Measurements from ENCODE around the gene SUGCT.
A peak's percentile ranks its signal among the peaks of the same experiment; 100 is the strongest.
"Not testable (repeated sequence)": the region's sequence is repeated elsewhere in the genome, so short reads cannot be mapped to it uniquely, and the experiment has no call there.

SUGCT gene

DNA sequence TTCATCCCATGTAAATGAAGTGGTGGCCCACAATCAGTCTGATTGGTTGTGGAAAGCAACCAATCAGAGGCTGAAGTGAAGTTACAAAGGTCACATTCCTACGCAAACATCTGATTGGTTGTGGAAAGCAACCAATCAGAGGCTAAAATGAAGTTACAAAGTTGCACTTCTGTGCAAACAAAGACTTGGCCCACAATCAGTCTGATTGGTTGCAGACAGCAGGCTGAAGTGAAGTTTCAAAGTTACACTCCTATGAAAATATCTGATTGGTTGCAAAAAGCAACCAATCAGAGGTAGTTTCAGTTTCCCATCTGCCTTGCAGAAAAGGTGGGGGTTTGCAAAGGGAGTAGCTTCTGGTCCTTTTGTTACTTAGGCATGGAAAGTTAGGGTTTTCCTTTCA, 492.6 kb downstream of the SUGCT start:
- not testable (repeated sequence) for DNase-seq (ENCODE audit: low spot score)

DNA sequence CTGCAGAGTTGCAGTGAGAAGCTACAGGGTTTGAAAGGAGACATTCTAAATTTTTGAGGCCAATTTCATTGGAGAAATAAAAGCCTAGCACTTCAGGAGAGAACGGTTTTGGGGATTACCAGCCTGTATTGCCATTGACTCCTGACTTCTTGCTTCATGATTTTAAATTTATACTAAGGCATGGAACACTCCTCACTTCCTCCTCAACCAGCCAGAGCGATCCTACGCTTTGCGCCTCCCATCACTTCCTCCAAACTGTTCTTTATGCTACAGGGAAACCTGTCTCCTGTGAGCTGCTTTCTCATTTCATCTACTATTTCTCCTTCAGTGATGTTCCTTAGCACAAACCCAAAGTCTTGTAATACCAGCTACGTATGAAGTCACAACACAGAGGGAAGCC, 495.1 kb downstream of the SUGCT start:
- no peak for DNase-seq (ENCODE audit: low spot score)

DNA sequence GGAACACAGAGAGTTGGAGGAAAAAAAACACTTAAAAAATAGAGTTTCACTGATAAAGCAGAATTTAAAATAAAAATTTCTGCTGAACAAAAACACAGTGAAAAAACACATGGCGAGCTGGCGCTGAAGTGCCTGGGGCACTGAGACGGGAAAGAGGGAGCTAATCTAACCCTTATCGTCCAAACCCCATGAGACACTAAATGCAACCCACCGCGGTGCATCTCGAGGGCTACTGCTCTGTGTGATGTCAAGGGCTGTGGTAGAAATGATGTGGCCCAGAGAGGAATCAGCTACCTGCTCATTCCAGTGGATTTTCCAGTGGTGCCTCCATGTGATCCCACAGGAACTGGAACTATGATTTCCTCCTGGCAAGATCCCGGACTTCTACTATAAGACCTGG, 499.3 kb downstream of the SUGCT start:
- no peak for DNase-seq (ENCODE audit: low spot score)

DNA sequence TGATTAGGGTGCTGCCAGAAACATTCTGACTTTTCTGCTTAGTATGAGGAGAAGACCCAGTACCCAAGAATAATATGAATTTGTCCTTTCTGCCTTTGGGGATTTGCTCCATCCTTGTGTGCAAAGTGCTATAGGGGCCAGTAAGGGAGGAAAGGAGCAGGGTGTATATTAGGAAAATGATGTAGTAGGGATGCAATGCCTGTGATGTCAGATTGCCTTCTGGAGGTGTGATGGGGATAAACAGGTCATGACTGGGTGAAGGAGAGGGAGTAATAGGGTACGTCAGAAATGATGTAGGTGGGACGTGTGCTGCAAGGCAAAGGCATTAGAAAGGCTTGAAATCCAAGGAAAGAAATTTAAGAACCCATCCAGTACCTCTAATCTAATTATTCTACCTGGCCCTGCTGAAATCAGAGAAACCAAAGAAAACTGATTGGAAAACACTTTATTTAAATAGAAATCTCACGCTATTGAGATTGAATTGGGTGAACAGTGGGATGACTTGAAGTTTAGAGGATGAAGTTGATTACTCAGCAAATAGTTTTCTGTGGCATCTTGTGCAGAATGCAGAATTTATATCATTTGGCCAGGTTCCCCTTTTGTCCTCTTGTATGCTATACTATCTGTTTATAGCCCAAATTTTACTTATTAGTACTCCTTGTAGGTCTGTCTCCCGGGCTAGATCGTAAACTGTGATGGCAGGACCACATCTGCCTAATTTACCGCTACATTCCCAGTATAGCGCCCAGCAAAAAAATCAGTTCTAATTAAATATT, 503.9 kb downstream of the SUGCT start:
- DNase-seq (ENCODE audit: low spot score), result no peak

DNA sequence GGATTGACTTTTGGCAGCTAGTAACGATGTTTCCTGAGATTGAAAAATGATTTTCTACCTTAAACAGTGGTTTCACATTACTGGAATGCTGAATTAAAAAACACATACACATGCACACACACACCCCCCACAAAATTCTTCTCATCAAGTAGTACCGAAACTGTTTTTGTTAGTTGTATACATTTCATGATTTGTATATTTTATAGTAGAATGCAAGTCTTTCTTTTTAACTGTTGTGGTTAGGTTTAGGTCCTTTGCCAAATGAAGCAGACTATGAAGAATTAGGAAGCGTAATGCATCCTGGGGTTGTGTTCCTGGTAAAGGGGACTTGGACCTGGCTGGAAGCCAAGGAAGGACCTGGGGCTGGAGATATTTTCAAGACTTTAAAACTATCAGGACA, 505.8 kb downstream of the SUGCT start:
- DNase-seq (ENCODE audit: low spot score), result no peak

DNA sequence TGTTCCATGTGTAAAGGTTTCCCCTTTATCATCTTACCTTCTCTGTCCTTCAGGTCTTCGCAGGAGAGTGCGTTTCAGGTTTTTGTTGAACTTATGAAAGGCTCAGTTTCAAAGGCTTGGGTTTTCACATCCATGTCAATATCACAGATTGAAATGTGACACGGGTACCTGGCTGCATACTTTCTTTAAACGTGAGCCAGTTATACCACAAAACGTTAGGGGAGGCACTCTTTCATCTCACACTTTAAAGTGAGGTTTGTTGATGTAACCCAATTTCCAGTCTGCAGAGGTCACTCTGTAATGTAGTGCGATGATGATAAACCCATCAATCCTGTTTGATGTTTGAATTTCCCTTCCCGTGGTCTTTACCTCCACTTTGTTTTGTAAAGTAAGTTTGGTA, 506.9 kb downstream of the SUGCT start:
- no peak for DNase-seq (ENCODE audit: low spot score)

DNA sequence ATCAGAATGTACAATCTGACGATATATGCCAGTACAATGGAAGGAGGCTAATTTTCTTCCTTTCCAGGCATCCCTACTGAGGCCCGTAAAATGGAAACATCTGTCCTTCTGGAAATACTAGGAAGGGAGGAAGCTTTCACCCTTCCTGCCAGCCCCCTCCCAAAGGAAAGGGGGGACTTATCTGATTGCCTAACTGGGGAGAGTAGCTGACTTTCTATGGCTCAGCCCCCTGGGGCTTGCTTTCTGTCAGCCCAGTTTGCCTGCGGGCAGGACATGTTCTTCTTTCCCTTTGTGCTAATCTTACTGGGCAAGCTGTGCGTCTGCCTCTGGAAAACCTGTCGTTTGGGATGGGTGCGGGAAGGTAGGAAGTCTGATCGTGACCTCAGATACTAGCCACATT, 508.9 kb downstream of the SUGCT start:
- DNase-seq (ENCODE audit: low spot score), result no peak

DNA sequence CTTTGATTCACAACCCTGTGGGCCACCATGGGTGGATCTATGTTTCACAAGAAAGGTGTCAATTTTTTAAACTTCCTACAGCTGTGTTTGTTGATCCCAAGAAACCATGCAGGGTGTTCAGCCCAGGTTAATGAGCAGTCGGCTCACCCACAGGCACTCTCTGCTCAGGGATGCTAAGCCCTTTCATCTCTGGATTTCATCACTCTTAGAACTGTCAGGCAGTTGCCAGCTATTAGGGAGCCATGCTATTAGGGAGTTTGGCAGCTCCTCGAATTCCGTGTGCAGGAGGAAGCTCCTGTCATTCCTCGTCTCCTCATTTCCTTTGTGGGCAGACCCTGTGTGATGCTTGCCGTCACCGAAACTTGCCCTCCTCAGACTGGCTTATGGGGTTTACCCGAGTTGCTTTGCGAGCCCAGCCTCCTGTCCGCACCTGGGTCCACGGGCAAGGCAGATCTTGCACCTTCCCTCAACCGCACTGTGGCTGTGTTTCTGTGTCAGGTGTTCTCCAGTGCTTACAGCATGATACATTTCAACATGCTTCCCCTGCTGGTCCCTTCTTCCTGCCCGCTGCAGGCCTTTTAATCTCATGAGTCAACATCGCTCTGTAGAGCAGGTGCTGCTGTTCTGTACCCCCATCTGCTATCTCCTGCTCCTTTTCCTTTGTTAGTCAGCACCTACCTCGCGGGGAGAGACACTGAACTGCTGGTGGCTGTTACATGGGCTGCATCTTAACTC, 509.8 kb downstream of the SUGCT start:
- DNase-seq (ENCODE audit: low spot score), result no peak

DNA sequence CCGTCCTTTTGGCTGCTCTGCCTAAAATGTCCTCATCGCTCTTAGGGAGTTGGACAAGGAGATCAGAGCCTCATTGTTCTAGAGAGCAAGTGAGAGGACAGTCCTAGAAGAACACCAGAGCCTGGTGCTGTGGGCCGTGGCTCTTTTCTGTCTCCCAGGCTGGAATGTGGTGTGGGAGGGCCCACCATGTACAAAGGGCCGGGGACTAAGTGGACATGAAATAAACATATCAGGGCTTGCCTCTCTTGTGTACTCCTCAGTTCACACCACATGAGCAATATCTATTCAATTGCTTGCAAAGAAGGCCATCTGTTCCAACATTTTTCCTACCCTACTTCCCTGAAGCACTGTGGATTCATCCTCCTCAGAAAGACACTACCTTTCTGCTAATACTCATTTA, 510.4 kb downstream of the SUGCT start:
- DNase-seq (ENCODE audit: low spot score), result no peak

DNA sequence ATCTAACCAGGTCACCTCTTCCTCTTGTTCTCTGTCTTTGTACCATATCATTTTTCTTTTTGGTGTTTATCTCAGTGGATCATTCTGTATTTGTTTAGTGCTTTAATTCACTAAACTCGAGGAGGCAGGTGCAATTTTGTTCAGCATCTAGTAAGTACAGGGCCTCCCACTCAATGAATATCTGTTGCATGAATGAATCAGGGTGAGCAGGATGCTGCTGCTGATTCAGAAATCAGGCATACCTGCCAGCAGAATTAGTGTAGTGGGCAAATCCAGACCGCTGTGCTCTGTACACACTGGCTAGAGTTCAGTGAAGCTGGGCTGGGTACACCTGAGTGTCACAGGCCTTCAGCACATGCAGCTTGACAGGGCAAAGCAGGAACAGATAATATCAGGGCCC, 511.9 kb downstream of the SUGCT start:
- no peak for DNase-seq (ENCODE audit: low spot score)

DNA sequence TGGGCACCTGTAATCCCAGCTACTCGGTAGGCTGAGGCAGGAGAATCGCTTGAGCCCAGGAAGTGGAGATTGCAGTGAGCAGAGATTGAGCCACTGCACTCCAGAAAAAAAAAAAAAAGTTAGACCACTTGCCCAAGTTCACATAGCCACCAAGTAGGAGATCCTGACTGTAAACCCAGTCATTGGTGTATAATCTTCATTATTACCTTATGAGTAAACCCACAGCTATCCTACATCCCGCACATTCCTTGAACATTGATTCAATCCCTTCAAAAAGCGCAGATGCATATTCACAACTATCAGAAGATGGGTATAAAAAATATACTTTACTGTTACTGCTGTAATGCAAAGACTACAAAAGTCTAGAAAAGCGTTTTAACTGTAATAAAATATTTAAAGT, 512.9 kb downstream of the SUGCT start:
- no peak for DNase-seq (ENCODE audit: low spot score)

DNA sequence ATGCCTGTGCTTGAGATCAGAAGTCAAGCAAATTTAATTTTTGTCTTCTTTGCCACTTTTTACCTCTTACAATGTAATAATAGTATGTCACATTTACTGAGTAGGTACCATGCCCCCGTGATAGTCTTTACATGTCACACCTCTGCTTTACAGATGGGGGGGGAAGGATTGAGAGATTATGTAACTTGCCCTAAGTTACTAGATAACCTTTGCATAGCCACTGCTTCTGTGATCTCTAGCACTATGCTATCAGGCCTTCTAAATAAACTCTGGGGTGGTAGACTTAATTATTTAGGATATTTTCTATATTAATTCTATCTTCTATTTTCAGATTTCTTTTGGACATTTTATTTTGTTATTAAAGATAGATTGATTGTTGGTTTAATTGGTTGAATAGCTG, 514.4 kb downstream of the SUGCT start:
- DNase-seq (ENCODE audit: low spot score), result no peak

DNA sequence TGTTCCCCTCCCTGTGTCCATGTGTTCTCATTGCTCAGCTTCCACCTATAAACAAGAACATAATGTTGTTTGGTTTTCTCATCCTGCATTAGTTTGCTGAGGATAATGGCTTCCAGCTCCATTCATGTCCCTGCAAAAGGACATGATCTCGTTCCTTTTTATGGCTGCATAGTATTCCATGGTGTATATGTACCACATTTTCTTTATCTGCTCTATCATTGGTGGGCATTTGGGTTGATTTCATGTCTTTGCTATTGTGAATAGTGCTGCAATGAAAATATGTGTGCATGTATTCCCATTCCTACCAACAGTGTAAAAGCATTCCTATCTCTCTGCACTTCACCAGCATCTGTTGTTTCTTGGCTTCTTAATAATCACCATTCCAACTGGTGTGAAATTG, 516.1 kb downstream of the SUGCT start:
- DNase-seq (ENCODE audit: low spot score), result not testable (repeated sequence)

DNA sequence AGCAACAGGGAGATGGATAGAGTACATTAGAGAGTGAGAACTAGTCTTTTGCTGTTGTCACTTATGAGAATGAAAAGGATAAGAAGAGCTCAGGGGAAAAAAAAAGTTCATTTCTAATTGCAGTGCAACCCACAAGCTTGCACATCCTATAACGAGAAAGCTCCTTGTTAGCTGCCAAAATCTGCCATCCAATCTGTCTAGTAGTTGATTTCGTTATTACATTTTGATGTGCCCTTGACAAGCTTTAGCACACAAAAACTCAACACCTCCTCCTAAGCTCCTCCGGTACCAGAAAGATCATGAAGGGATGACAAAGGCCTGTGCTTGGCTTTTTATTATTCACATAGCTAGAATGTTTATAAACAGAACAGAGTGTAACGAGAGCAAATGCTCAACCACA, 519.4 kb downstream of the SUGCT start:
- DNase-seq (ENCODE audit: low spot score), result no peak

DNA sequence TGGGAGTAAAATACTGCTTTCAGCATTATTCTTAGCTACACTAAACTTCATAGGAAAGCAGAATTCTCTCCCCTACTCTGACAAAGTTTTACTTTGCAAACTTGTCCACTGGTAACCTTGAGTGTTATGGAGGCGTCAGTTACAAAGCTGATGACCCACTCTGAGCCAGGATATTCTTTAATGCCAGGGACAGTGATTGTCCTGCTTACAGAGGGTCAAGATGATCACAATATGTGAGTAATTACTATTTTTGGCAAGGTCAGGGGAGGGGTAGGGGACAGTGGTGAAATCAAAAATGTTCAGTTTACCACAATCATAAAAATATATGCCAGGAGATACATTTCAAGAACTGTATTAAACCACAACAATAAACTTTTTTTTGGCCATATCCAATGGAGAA, 520.6 kb downstream of the SUGCT start:
- DNase-seq (ENCODE audit: low spot score), result no peak

DNA sequence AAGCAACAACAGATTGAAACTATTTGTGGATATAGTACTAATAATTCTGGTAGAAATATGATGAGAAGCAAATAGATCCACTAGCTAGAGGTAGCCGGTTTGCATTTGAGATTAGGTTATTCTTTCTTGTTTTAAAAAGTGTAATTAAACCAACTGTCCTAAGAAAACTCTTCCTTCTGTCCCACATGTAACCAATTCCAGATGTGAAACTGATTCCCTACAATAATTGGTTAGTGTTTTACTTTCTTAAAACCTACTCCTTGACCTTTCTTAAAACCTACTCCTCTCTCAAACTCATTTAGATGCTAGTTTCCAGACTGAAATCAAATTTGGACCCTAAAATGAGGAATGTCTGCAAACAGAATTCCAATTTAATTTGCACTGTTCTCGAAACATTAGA, 521.5 kb downstream of the SUGCT start:
- no peak for DNase-seq (ENCODE audit: low spot score)

DNA sequence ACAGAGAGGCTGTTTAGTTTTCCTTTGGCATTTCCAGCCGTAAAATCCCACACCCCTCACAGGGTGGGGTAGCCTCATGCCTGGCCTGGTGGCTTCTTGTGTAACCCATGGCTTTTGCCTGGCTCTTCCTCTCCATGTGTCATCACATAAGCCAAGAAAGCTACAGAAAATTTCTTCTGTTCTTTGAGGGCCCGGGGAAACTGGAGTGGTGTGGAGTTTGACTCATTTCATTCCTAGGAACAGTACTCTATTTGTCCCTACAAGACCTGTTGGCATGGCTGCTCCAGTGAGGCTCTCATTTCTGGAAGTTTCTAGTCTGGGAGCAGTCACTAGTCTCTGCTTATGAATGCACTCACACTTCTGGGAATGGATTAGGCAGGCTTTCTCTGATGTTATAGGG, 523.9 kb downstream of the SUGCT start:
- peak; percentile 87 for DNase-seq (ENCODE audit: low spot score)

DNA sequence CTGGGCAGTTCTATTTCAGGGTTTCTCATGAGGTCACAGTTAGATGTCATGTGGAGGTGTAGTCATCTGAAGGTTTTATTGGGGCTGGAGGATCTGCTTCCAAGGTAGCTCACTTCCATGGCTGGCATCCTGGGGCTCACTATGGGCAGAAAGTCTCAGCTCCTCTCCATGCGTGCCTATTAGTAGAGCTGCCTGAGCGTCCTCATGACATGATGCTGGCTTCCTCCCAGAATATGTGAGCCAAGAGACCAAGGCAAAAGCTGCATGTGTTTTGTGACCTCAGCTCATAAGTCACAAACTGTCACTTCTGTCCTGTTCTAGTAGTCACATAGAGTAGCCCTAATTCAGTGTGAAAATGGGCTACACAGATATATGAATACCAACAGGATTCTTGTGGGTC, 524.4 kb downstream of the SUGCT start:
- DNase-seq (ENCODE audit: low spot score), result peak; percentile 52

DNA sequence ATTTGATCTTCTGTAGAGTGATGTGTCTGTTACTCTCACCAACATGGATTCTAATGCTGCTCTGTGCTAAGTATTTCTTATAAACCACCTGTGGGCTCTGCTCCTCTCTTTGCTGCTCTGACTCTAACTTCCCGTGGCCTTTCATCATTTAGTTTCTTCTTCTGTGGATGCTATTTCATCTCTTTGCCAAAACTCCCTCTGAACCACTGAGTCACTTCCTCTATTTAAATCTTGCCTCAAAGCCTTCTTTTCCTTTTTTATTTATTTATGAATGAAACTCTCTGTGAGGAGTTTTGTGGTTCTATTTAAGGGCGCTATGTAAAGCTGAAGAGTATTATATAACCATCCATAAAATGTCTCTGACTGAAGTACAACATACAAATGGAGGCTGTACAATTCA, 538.5 kb downstream of the SUGCT start:
- DNase-seq (ENCODE audit: low spot score), result peak; percentile 54

DNA sequence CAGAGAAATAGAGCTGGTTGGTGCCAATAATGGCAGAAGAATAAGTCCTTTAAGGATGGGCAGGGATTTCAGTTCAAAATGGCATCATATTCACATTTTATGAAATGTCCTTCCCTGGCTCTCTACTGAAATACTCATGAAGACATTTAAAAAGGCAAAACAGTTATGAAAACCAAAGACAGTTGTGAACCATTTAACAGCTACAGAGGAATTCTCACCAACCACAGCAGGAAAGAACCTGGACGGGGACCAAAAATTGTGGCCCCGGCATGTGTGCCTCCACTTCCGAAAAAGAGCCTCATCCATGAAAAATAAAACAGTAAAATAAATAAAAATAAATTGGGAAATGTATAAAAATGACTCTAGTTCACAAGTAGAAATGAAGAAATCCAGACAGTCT, 539.5 kb downstream of the SUGCT start:
- DNase-seq (ENCODE audit: low spot score), result no peak

DNA sequence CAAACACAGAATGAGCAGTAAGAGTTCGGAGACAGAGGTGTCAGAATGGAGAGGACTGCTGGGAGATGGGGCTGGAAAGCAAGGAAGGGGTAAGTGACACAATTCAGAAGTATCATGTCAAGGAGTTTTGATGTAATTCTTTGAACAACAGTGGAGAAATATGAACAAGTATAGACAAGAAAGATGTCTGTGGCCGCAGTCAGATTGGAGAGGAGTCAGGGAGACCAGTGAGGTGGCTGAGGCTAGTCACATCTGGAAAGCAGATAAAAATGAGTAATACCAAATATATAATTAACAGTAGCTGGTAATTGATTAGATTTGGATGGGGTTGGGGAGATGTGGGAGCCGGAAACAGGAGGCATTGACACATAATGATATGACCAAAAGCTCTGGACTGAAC, 540.9 kb downstream of the SUGCT start:
- no peak for DNase-seq (ENCODE audit: low spot score)

DNA sequence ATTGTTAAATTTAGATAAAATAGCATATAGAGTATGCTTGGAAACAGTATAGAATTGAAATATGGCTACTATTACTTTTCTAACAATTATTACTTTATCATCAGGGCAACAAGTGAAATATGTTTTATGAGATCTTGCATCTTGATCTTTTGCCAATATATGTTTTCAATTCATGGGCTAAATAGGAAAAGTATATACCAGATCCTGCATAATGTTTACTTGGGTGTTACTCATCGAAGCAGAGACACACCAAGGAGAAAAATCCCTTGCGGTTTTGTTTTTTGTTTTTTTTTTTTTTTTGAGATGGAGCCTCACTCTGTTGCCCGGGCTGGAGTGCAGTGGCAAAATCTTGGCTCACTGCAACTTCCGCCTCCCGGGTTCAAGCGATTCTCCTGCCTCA, 541.4 kb downstream of the SUGCT start:
- no peak for DNase-seq (ENCODE audit: low spot score)

DNA sequence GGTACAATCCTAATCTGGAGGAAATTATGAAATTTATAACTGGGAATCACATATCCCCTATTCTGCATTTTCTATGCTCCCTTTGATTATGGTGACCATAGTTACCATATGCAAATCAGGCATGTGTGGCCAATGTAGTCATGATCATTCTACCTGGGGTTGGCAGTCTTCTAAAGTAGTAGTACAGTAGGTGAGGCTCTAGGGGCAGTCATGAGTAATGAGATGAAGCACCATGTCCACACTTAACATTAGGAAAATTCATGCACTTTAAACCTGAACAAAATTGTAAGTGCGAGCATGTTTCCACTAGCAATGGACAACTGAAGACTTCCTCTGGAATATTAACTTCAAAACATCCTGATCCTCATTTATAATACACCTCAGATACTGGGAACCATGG, 545.9 kb downstream of the SUGCT start:
- DNase-seq (ENCODE audit: low spot score), result no peak

DNA sequence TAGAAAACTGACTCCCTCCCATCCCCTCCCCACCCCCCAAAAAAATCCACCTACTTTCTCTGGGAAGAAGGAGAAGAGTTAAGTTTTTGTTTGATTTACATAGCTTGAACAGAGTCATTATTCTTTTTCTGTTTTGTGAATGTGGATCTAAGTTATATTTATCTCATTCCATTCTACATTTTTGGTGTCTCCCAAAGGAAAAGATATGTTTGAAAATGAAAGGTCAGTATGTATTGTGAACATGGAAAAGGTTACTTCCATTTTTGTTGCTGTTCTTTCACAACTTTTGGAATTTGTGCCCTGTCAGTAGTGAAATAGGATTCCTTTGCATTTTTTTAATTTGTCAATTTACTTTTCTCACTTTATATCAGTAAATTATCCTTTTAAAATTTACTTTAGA, 547.9 kb downstream of the SUGCT start:
- no peak for DNase-seq (ENCODE audit: low spot score)
